CD14-positive monocyte (primary cell): ENCODE results near the gene CAP2. TPM values are rescaled to one million over a fixed set of nuclear protein-coding genes. Genes with fewer than 3 reads are reported as not detected.

ENCODE experiments used
- DNase-seq, 3 donors: peaks; one replicate each; pipeline ENCODE4 v3.0.0-alpha.2; 2011 to 2022
- H2AFZ ChIP-seq: 2 replicates; pipeline ENCODE4 v1.6.0; 2012; ENCODE audit warnings: mild to moderate bottlenecking, low read depth, low read length, inconsistent platforms; ENCODE audit not compliant: insufficient read depth, poor library complexity, severe bottlenecking
- H3K27ac ChIP-seq, 2 donors: 1 replicate in 1 of 2; 2 replicates in 1 of 2; pipeline ENCODE4 v1.5.1; 2012 to 2013; ENCODE audit warnings: low read length in 2 of 2, control low read depth in 1 of 2, inconsistent platforms in 1 of 2, low read depth in 1 of 2, mild to moderate bottlenecking in 1 of 2
- H3K27me3 ChIP-seq, 2 donors: one replicate each; pipeline versions ENCODE4 v1.6.0 to v1.6.1; 2011 to 2013; ENCODE audit warnings: low read length in 2 of 2; ENCODE audit not compliant: control insufficient read depth in 2 of 2, insufficient read depth in 2 of 2
- H3K36me3 ChIP-seq, 2 donors: replicated peaks in 1 of 2; 1 replicate in 1 of 2; 2 replicates in 1 of 2; pipeline versions ENCODE4 v1.5.1 to v1.6.1; 2012 to 2013; ENCODE audit warnings: low read length in 2 of 2, control low read depth in 1 of 2, inconsistent platforms in 1 of 2, mild to moderate bottlenecking in 1 of 2; ENCODE audit not compliant: insufficient read depth in 2 of 2, control insufficient read depth in 1 of 2
- H3K4me1 ChIP-seq, 2 donors: 1 replicate in 1 of 2; 2 replicates in 1 of 2; pipeline versions ENCODE4 v1.5.1 to v1.6.1; 2012 to 2013; ENCODE audit warnings: low read length in 2 of 2, control low read depth in 1 of 2, inconsistent platforms in 1 of 2, mild to moderate bottlenecking in 1 of 2, moderate library complexity in 1 of 2; ENCODE audit not compliant: insufficient read depth in 2 of 2, control insufficient read depth in 1 of 2
- H3K4me2 ChIP-seq: replicated peaks from 2 replicates; pipeline ENCODE3; 2012; ENCODE audit warnings: low read length, moderate library complexity, mild to moderate bottlenecking; ENCODE audit not compliant: poor library complexity, severe bottlenecking; ENCODE audit errors: extremely low read depth
- H3K4me3 ChIP-seq, 3 experiments: fragments of 200-600 bp in 1 of 3; sonication (generic) in 1 of 3; replicated peaks in 1 of 3; 1 replicate in 2 of 3; 2 replicates in 1 of 3; pipeline ENCODE4 v1.5.1; 2011 to 2013; ENCODE audit warnings: low read length in 3 of 3, mild to moderate bottlenecking in 3 of 3, control low read depth in 2 of 3, low read depth in 2 of 3, inconsistent platforms in 1 of 3, moderate library complexity in 1 of 3
- H3K79me2 ChIP-seq: 2 replicates; pipeline ENCODE4 v1.6.0; 2012; ENCODE audit warnings: mild to moderate bottlenecking, control low read depth, inconsistent platforms, low read length, moderate library complexity; ENCODE audit not compliant: insufficient read depth
- H3K9ac ChIP-seq: 2 replicates; pipeline ENCODE4 v1.6.0; 2017; ENCODE audit warnings: low read length, mild to moderate bottlenecking; ENCODE audit not compliant: insufficient read depth, poor library complexity, severe bottlenecking
- H3K9me3 ChIP-seq, 2 donors: replicated peaks in 1 of 2; 1 replicate in 1 of 2; 2 replicates in 1 of 2; pipeline versions ENCODE4 v1.5.1 to v1.6.1; 2012 to 2013; ENCODE audit warnings: low read length in 2 of 2, control low read depth in 1 of 2; ENCODE audit not compliant: control insufficient read depth in 1 of 2, insufficient read depth in 1 of 2
- H4K20me1 ChIP-seq: 2 replicates; pipeline ENCODE4 v1.6.0; 2012; ENCODE audit warnings: mild to moderate bottlenecking, low read length, control low read depth, moderate library complexity; ENCODE audit not compliant: insufficient read depth
- H3K27ac Mint-ChIP-seq, 7 donors: one replicate each; pipeline ENCODE4 v1.8.0; 2020; ENCODE audit warnings: mild to moderate bottlenecking in 7 of 7, mixed read lengths in 7 of 7, moderate library complexity in 6 of 7, inconsistent platforms in 2 of 7
- H3K27me3 Mint-ChIP-seq, 3 donors: one replicate each; pipeline ENCODE4 v1.8.0; 2021 to 2022; ENCODE audit warnings: low read depth in 3 of 3, mild to moderate bottlenecking in 3 of 3, mixed read lengths in 3 of 3, moderate library complexity in 3 of 3, inconsistent platforms in 1 of 3
- H3K36me3 Mint-ChIP-seq, 2 donors: one replicate each; pipeline ENCODE4 v1.8.0; 2020; ENCODE audit warnings: mixed read lengths in 2 of 2, inconsistent platforms in 1 of 2, mild to moderate bottlenecking in 1 of 2
- H3K4me1 Mint-ChIP-seq: one replicate; pipeline ENCODE4 v1.8.0; 2020; ENCODE audit warnings: mild to moderate bottlenecking, mixed read lengths
- H3K4me3 Mint-ChIP-seq, 2 donors: one replicate each; pipeline ENCODE4 v1.8.0; 2020; ENCODE audit warnings: mild to moderate bottlenecking in 2 of 2, mixed read lengths in 2 of 2, moderate library complexity in 1 of 2
- H3K9me3 Mint-ChIP-seq, 7 donors: one replicate each; pipeline ENCODE4 v1.8.0; 2020 to 2022; ENCODE audit warnings: mixed read lengths in 7 of 7, mild to moderate bottlenecking in 6 of 7, moderate library complexity in 6 of 7, inconsistent platforms in 2 of 7
- CTCF ChIP-seq: fragments of 200-600 bp; IDR thresholded peaks from one replicate; pipeline ENCODE4 v1.8.0; 2022; ENCODE audit warnings: antibody characterized with exemption, mild to moderate bottlenecking
- WGBS: methylation state at CpG from one replicate; pipeline ENCODE4 v1.1.5; 2013; ENCODE audit warnings: missing lambda C conversion rate; ENCODE audit not compliant: insufficient coverage; 5-methylcytosine and 5-hydroxymethylcytosine counted together
- intact Hi-C, 2 donors: fragments of 100-400 bp; cut with micrococcal nuclease; formaldehyde crosslinking; loops; one replicate each; pipeline versions ENCODE4 v1.15.0 to v1.15.1; 2023
- polyA plus RNA-seq, 3 donors: library from polyadenylated mRNA; depleted of rRNA in 1 of 3; unstranded in 2 of 3; stranded (reverse) in 1 of 3; fragments of 300-500 nt in 2 of 3; fragments of >200 nt in 1 of 3; fragmentation: Illumina TruSeq in 2 of 3; gene quantifications; 1 replicate in 2 of 3; 2 replicates in 1 of 3; pipeline ENCODE4 v1.2.3, GENCODE V29; 2012 to 2021

The CAP2 gene
- polyA plus RNA-seq, 3 donors, result not detected

DNA sequence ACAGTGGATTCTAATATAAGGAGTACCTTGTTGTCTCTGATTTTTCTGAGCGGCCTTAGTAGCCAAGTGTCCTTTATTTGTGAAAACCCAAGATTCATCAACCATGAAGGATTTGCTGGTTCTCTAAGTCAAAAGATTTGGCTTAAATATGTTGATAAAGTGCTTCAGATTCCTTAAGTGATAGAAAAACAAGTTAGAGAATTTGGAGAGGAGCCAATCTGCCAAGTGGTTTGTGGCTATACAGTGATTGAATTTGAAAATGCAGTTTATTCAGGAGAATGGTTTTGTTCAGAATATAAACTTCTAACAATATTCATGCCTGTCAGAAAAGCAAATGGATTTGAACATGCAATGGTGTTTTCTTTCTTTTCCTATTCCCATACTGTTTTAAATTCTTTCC, 54.8 kb downstream of the CAP2 start:
- Histone ChIP-seq H3K9ac (no peak overlapping the region), H3K36me3 (no peaks in the 10 kb centered on the region), H3K27me3 (no peaks in the 10 kb centered on the region), H3K79me2 (no peaks in the 10 kb centered on the region), H2AFZ (no peak overlapping the region), H3K4me2 (no peak overlapping the region), H3K4me1 (no peaks in the 10 kb centered on the region), H3K4me3 (no peak overlapping the region), H3K27ac (no peak overlapping the region), H4K20me1 (no peaks in the 10 kb centered on the region), H3K9me3 (no peaks in the 10 kb centered on the region)
- H3K36me3 Mint-ChIP-seq, result no peaks in the 10 kb centered on the region
- peaks cover 1 to 4% (median 2%) of the 10 kb centered on the region in 3 donors for H3K27me3 Mint-ChIP-seq
- no peak overlapping the region for H3K27ac Mint-ChIP-seq
- no peak for DNase-seq
- WGBS, result no CpG with 5 or more reads among the region's 1 CpG
- intact Hi-C loops, result no loop called here
- H3K4me3 Mint-ChIP-seq, result no peak overlapping the region
- no peak for TF ChIP-seq CTCF
- H3K9me3 Mint-ChIP-seq, result peaks cover 0 to 2% (median 0%) of the 10 kb centered on the region in 7 donors
- H3K4me1 Mint-ChIP-seq, result no peaks in the 10 kb centered on the region

DNA sequence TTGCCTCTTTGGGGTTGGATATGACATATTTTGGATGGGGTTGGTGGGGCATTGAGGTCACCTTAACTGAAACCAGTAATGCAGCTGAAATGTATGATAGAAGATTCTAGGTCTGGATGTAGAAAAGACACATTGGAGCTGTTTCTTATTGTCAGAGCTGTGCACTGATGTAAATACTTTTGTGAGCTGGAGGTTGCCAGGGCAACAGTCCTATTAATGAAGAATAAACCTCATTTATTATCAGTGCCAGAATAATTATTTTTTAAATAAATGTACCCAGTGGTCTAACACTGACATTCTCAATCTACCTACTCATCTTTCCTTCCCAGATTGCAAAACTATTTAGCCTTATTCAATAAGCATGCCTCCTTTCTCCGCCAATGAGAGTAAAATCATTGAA, 57.0 kb downstream of the CAP2 start:
- no peaks in the 10 kb centered on the region for H3K9me3 ChIP-seq
- Mint-ChIP-seq H3K27ac (no peak overlapping the region), H3K9me3 (peaks cover 0 to 4% (median 0%) of the 10 kb centered on the region in 7 donors), H3K4me1 (no peaks in the 10 kb centered on the region), H3K4me3 (no peak overlapping the region), H3K36me3 (no peaks in the 10 kb centered on the region), H3K27me3 (peaks cover 1 to 2% (median 2%) of the 10 kb centered on the region in 3 donors)
- H3K4me2 ChIP-seq, result no peak overlapping the region
- intact Hi-C loops, result no loop called here
- WGBS, result no CpG with 5 or more reads among the region's 1 CpG
- H3K27me3 ChIP-seq, result no peaks in the 10 kb centered on the region
- no peak overlapping the region for H3K4me3 ChIP-seq
- DNase-seq, result no peak
- no peak for TF ChIP-seq CTCF
- no peak overlapping the region for H2AFZ ChIP-seq
- no peak overlapping the region for H3K27ac ChIP-seq
- no peak overlapping the region for H3K9ac ChIP-seq
- H4K20me1 ChIP-seq, result no peaks in the 10 kb centered on the region
- no peaks in the 10 kb centered on the region for H3K79me2 ChIP-seq
- H3K4me1 ChIP-seq, result no peaks in the 10 kb centered on the region
- H3K36me3 ChIP-seq, result no peaks in the 10 kb centered on the region
